Adrenal gland (tissue), 5 donors: ENCODE results near the gene PRKD1.
"Not testable (repeated sequence)": the region's sequence is repeated elsewhere in the genome, so short reads cannot be mapped to it uniquely, and the experiment has no call there.

ENCODE experiments used
- CTCF ChIP-seq, 6 experiments: fragments of 450-650 bp in 4 of 6; fragments of 200-600 bp in 2 of 6; sonication (generic) in 1 of 6; IDR thresholded peaks; 1 replicate in 5 of 6; 2 replicates in 1 of 6; pipeline versions ENCODE4 v1.5.1 to v1.8.0; 2016 to 2021; ENCODE audit warnings: antibody characterized with exemption in 6 of 6, mild to moderate bottlenecking in 2 of 6, moderate library complexity in 1 of 6
- POLR2A ChIP-seq, 2 donors: fragments of 450-650 bp; IDR thresholded peaks; one replicate each; pipeline ENCODE4 v1.6.1; 2017; ENCODE audit warnings: antibody characterized with exemption in 2 of 2, mild to moderate bottlenecking in 2 of 2, moderate library complexity in 1 of 2
- donor health status: DM: no; HTN: no; CAD: no.

GRCh38 chr14:29840369-29840892 is 87.2 kb downstream of the PRKD1 start:
- not testable (repeated sequence) for TF ChIP-seq CTCF, POLR2A (IDR thresholded peaks at IDR 0.05)
